Astrocyte of the spinal cord (primary cell): ENCODE results near the gene PACRG.

ENCODE experiments used
- DNase-seq: peaks from one replicate; pipeline ENCODE4 v3.0.0; 2011; ENCODE audit warnings: low read depth, low spot score
- H3K4me3 ChIP-seq: 2 replicates; pipeline ENCODE4 v1.5.1; 2011; ENCODE audit warnings: low read depth, mild to moderate bottlenecking, low read length, moderate library complexity
- in situ Hi-C: cut with HindIII; loops from 2 replicates; pipeline ENCODE4 v1.10.0; 2017; ENCODE audit warnings: low sequenced_read_pairs
- TF ChIP-seq, protein P1 (sequence below): IDR thresholded peaks from 2 replicates; pipeline ENCODE4 v1.5.1; 2012; ENCODE audit warnings: low read depth, mild to moderate bottlenecking, low read length, inconsistent platforms

PACRG gene

DNA sequence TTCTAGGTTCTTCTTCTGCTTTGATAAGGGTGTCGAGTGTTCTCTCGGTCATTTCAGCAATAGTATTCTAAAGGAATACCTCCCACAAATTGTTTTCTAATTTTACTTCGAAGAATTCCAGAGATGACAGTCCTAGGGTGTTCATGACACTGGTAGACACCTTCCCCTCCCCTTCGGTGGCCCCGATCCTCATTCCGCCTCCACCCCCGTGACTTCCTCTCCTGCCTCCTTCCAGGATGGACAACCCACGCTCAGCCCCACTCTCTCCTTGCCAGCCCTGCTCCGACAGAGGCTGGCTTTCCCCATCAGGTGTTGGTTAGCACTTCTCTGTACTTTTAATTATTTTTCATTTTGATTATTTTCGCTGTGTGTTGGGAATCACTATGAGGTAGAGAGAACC lies 431.9 kb downstream of the PACRG start:
- no peak overlapping the region for H3K4me3 ChIP-seq
- TF ChIP-seq, protein P1, sequence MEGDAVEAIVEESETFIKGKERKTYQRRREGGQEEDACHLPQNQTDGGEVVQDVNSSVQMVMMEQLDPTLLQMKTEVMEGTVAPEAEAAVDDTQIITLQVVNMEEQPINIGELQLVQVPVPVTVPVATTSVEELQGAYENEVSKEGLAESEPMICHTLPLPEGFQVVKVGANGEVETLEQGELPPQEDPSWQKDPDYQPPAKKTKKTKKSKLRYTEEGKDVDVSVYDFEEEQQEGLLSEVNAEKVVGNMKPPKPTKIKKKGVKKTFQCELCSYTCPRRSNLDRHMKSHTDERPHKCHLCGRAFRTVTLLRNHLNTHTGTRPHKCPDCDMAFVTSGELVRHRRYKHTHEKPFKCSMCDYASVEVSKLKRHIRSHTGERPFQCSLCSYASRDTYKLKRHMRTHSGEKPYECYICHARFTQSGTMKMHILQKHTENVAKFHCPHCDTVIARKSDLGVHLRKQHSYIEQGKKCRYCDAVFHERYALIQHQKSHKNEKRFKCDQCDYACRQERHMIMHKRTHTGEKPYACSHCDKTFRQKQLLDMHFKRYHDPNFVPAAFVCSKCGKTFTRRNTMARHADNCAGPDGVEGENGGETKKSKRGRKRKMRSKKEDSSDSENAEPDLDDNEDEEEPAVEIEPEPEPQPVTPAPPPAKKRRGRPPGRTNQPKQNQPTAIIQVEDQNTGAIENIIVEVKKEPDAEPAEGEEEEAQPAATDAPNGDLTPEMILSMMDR: no peak
- DNase-seq: no peak
- in situ Hi-C loops: no loop called here

DNA sequence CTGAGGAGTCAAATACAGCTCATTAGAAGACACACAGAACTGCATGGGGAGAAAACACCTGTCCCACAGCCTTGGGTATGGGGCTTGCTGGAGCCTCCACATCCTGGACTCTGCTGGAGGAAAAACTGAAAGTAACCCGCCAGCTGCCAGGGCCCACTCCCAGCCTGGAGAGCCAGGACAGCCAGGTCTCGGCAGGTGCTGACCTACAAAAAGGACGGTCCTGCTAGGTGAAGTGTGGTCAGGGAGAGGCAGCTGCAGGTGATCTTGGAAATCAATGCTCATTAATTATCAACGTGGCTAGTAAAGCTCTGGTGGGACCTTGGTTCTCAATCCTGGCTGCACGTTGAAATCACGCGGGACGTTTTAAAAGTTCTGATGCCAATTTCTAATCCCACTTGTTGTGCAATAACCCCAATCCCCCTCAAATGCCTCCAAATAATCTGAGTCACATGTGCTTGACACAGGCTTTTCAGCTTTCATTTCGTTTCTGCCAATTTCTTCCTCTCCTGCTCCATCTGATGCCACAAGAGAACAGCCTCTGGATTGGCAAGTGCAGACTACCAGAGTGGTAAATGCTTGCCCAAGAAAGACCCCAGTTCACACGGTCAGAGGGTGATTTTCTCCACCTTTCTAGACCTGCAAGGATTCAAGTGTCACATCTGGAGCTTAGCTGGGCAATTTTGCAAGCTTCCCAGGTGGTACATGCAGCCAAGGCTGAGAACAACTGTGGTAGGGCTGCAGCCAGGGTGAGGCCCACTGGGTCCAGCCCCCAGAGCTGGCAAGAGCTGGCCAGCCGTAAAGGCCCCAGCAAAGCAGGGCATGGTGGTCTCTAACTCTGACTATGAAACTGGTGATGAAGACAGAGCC lies 434.5 kb downstream of the PACRG start:
- TF ChIP-seq, protein P1: no peak
- in situ Hi-C loops: no loop called here
- no peak overlapping the region for H3K4me3 ChIP-seq
- DNase-seq: no peak

DNA sequence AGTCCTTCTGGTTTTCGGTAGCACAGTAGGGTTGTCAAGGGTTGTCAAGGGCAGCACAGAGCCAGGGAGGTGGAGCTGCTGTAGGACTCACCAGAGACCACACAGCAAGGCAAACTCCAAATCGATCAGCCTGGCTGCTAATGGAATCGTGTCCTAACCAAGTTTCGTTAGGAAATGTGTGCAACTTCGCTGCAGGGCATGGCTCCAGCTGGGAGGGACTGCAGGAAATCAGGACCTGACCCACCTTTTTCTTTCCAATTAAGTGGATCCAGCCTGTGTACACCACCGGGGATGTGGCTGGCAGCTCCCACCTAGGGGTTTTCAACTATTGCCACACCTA lies 435.1 kb downstream of the PACRG start:
- in situ Hi-C loops: no loop called here
- no peak for DNase-seq
- TF ChIP-seq, protein P1: no peak
- H3K4me3 ChIP-seq: no peak overlapping the region

DNA sequence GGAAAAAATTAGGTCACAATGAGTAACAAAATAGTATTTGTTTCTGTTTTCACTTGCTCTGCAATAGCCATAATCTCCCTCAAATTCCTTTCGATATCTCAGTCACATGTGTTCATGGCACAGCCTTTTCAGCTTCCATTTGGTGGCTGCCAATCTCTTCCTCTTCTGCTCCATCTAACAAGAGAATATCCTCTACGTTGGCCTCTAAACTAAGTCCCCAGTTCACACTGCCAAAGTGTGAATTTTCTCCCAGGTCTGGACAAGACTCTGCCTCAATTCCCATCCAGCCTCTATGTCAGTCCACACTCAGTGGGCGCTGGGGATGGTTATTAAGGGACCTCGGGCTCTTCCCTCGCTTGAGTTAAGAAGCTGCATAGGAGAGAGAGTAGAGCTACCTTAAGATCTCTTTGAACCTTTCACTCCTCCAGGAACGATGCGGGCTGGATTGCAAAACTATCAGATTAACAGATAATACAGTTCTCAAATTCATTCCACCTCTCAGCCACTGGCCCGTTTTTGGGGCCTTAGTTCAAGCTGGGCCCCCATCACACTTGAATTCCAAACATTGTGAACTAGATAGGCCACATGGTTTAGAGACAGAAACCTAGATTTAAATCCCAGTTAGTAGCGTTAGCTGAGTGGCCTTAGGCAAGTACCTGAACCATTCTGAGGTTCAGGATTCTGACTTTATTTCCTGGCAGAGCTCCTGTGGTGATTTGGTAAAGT lies 436.6 kb downstream of the PACRG start:
- TF ChIP-seq, protein P1: no peak
- in situ Hi-C loops: no loop called here
- no peak overlapping the region for H3K4me3 ChIP-seq
- DNase-seq: no peak

DNA sequence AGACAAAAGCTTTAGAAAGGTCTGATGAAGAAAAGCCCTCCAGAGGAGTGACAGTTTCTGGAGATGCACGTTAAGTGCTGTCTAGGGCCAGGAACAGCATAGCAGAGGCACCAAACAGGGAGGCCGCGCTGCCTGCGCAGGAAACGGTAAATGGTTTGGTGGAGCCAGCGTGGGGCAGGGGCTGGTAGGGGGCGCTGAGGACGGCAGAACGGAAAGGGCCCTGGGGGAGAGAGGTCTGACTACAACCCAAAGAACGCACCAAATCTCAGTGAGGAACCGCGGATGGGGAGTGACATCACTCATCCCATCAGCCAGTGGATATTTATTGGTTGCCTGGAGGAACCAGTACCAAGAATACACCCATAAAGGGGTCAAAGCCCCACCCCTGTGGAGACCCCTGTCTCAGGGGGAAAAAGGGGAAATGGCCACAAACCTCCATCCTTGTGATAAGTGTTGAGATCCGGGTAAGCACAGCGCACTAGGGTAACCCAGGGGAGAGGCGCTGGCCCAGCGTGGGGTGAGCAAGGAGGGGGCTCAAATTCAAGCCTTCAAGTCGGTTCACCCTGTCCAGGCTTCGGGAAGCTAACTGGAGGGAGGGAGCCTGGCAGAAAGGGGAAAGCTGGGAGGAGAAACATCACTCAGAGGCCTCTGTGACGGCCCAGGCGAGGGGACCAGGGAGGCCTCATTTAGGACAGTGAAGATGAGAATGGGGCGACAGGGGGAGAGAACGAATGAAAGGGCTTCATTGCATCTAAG lies 437.6 kb downstream of the PACRG start:
- DNase-seq: no peak
- in situ Hi-C loops: no loop called here
- TF ChIP-seq, protein P1: no peak
- H3K4me3 ChIP-seq: no peak overlapping the region

DNA sequence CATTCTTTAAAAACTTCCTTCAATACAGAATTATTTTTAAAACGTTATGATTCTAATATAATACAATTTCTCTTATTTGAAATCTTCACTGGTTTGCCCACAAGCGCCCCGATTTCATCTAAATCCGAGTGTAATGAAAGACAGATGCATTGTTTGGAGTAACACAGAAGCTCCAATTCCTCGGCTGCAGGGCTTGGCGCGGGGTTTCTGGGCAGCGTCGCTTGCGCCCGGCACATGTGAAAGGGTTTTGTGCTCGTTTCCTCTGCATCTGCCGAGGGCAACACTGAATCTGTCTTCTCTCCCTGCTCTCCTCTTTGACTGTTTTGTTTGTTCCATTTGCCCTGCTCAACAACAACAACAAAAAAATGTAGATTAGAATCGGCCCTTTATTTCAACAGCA lies 438.1 kb downstream of the PACRG start:
- no peak for DNase-seq
- in situ Hi-C loops: no loop called here
- TF ChIP-seq, protein P1: no peak
- H3K4me3 ChIP-seq: no peak overlapping the region
